GM23338 (cell line): Measurements from ENCODE around the gene ENDOV. TPM values are rescaled to one million over a fixed set of nuclear protein-coding genes. Genes with fewer than 3 reads are reported as not detected.

Experiments used
- ATAC-seq: fragments of 200-7000 bp; cut with Tn5 transposase; 3 replicates; pipeline ENCODE4 v1.9.1; 2020
- DNase-seq: peaks from one replicate; pipeline ENCODE4 v3.0.0-alpha.2; 2015; ENCODE audit warnings: low spot score
- H2AFZ ChIP-seq: fragments of 200-600 bp; sonication (generic); 2 replicates; pipeline ENCODE4 v1.8.0; 2016; ENCODE audit warnings: antibody characterized with exemption, mild to moderate bottlenecking, moderate library complexity
- H3F3A ChIP-seq: fragments of 200-600 bp; sonication (generic); replicated peaks from 2 replicates; pipeline ENCODE4 v1.8.0; 2017; ENCODE audit warnings: antibody characterized with exemption, mixed run types, low read depth
- H3K27ac ChIP-seq: fragments of 200-600 bp; sonication (generic); 2 replicates; pipeline ENCODE4 v1.6.1; 2016; ENCODE audit warnings: low read depth
- H3K27me3 ChIP-seq: fragments of 200-600 bp; sonication (generic); 2 replicates; pipeline ENCODE4 v1.8.0; 2016; ENCODE audit warnings: mild to moderate bottlenecking, mixed run types, moderate library complexity; ENCODE audit not compliant: insufficient read depth
- H3K36me3 ChIP-seq: fragments of 200-600 bp; sonication (generic); 2 replicates; pipeline ENCODE4 v1.8.0; 2016; ENCODE audit warnings: mild to moderate bottlenecking; ENCODE audit not compliant: insufficient read depth
- H3K4me1 ChIP-seq: fragments of 200-600 bp; sonication (generic); 2 replicates; pipeline ENCODE4 v1.8.0; 2016; ENCODE audit warnings: mild to moderate bottlenecking, moderate library complexity; ENCODE audit not compliant: insufficient read depth
- H3K4me2 ChIP-seq: fragments of 200-600 bp; sonication (generic); 2 replicates; pipeline ENCODE4 v1.7.1; 2017; ENCODE audit warnings: mixed run types
- H3K4me3 ChIP-seq: fragments of 200-600 bp; sonication (generic); 2 replicates; pipeline ENCODE4 v1.6.1; 2016; ENCODE audit warnings: mixed run types
- H3K79me2 ChIP-seq: fragments of 200-600 bp; sonication (generic); replicated peaks from 2 replicates; pipeline ENCODE4 v1.8.0; 2017; ENCODE audit warnings: mild to moderate bottlenecking; ENCODE audit not compliant: insufficient read depth
- H3K9me2 ChIP-seq: fragments of 200-600 bp; sonication (generic); 2 replicates; pipeline ENCODE4 v1.8.0; 2017; ENCODE audit not compliant: insufficient read depth
- H4K20me1 ChIP-seq: fragments of 200-600 bp; sonication (generic); replicated peaks from 2 replicates; pipeline ENCODE4 v1.8.0; 2017; ENCODE audit warnings: mild to moderate bottlenecking; ENCODE audit not compliant: insufficient read depth
- H3K27ac Mint-ChIP-seq: 2 replicates; pipeline ENCODE4 v1.8.0; 2020; ENCODE audit warnings: inconsistent platforms, mild to moderate bottlenecking, moderate library complexity, mixed read lengths
- H3K27me3 Mint-ChIP-seq: 3 replicates; pipeline ENCODE4 v1.8.0; 2022; ENCODE audit warnings: low read depth, mild to moderate bottlenecking, moderate library complexity, mixed read lengths, inconsistent platforms; ENCODE audit not compliant: insufficient read depth, poor library complexity
- H3K36me3 Mint-ChIP-seq: 3 replicates; pipeline ENCODE4 v1.8.0; 2021; ENCODE audit warnings: low read depth, mild to moderate bottlenecking, inconsistent platforms, moderate library complexity, mixed read lengths
- H3K4me1 Mint-ChIP-seq: 3 replicates; pipeline ENCODE4 v1.8.0; 2020; ENCODE audit warnings: mild to moderate bottlenecking, inconsistent platforms, mixed read lengths
- H3K4me3 Mint-ChIP-seq: 3 replicates; pipeline ENCODE4 v1.8.0; 2021; ENCODE audit warnings: moderate library complexity, mild to moderate bottlenecking, inconsistent platforms, mixed read lengths
- H3K9me3 Mint-ChIP-seq: 3 replicates; pipeline ENCODE4 v1.8.0; 2020; ENCODE audit warnings: moderate library complexity, mild to moderate bottlenecking, inconsistent platforms, mixed read lengths
- CREB1 ChIP-seq: fragments of 250-450 bp; sonication (Bioruptor Pico); IDR thresholded peaks from 2 replicates; pipeline ENCODE4 v1.5.0; 2020; ENCODE audit warnings: low read depth, mild to moderate bottlenecking, moderate library complexity
- CTCF ChIP-seq, 2 experiments: fragments of 200-600 bp in 1 of 2; sonication (generic) in 1 of 2; conservative IDR thresholded peaks; 2 replicates each; pipeline versions ENCODE4 v1.5.1 to v1.6.1; 2016 to 2017; ENCODE audit warnings: antibody characterized with exemption in 2 of 2, low read depth in 2 of 2, mild to moderate bottlenecking in 2 of 2, moderate library complexity in 1 of 2
- ETS1 ChIP-seq: IDR thresholded peaks from 2 replicates; pipeline ENCODE4 v1.6.1; 2016; ENCODE audit warnings: antibody characterized with exemption
- EZH2 ChIP-seq: fragments of 200-600 bp; sonication (generic); IDR thresholded peaks from one replicate; pipeline ENCODE4 v1.8.0; 2017; ENCODE audit warnings: antibody characterized with exemption, mild to moderate bottlenecking, low read depth; ENCODE audit not compliant: unreplicated experiment
- EZH2phosphoT487 ChIP-seq: fragments of 200-600 bp; sonication (generic); IDR thresholded peaks from one replicate; pipeline ENCODE4 v1.8.1; 2018; ENCODE audit warnings: antibody characterized with exemption; ENCODE audit not compliant: unreplicated experiment
- JUNB ChIP-seq: IDR thresholded peaks from one replicate; pipeline ENCODE4 v1.6.1; 2016; ENCODE audit warnings: antibody characterized with exemption; ENCODE audit not compliant: unreplicated experiment
- NANOG ChIP-seq: IDR thresholded peaks from 2 replicates; pipeline ENCODE4 v1.6.1; 2016; ENCODE audit warnings: antibody characterized with exemption, borderline replicate concordance
- POLR2AphosphoS5 ChIP-seq: IDR thresholded peaks from 2 replicates; pipeline ENCODE4 v1.6.1; 2016; ENCODE audit warnings: antibody characterized with exemption, low read depth
- REST ChIP-seq: IDR thresholded peaks from one replicate; pipeline ENCODE4 v1.6.1; 2018; ENCODE audit warnings: antibody characterized with exemption; ENCODE audit not compliant: unreplicated experiment
- STAT1 ChIP-seq: IDR thresholded peaks from one replicate; pipeline ENCODE4 v1.6.1; 2016; ENCODE audit warnings: antibody characterized with exemption; ENCODE audit not compliant: unreplicated experiment
- ZNF114 ChIP-seq: fragments of 250-450 bp; sonication (Bioruptor Pico); IDR thresholded peaks from 2 replicates; pipeline ENCODE4 v1.5.0; 2020; ENCODE audit warnings: mild to moderate bottlenecking, moderate library complexity
- ZNF331 ChIP-seq: fragments of 250-450 bp; sonication (Bioruptor Pico); IDR thresholded peaks from 2 replicates; pipeline ENCODE4 v1.5.0; 2020; ENCODE audit warnings: low read depth, mild to moderate bottlenecking, moderate library complexity
- ZNF462 ChIP-seq: fragments of 250-450 bp; sonication (Bioruptor Pico); IDR thresholded peaks from 2 replicates; pipeline ENCODE4 v1.5.0; 2020; ENCODE audit warnings: mild to moderate bottlenecking, moderate library complexity
- polyA plus RNA-seq: library from polyadenylated mRNA; unstranded; fragments of >200 nt; fragmentation: Nextera tagmentation; extraction: Ambion mirVana; gene quantifications from 2 replicates; pipeline ENCODE4 v1.2.1, GENCODE V29; 2016
- total RNA-seq: library from RNA; depleted of rRNA; stranded (reverse); fragments of >200 nt; shearing (Covaris generic); gene quantifications from 2 replicates; pipeline ENCODE4 v1.2.3, GENCODE V29; 2014

The ENDOV gene
- total and polyA plus RNA-seq, 2 experiments from 2014 or later, result 11.5 to 16.1 TPM

GRCh38 chr17:80432350-80432955 lies 17.5 kb downstream of the ENDOV start:
- no peaks in the 10 kb centered on the region; the same call in 1 of the 2 replicates for H4K20me1 ChIP-seq
- no peak overlapping the region for H2AFZ ChIP-seq
- ATAC-seq (no peak), DNase-seq (no peak)
- peaks cover 11% of the 10 kb centered on the region for H3K27me3 Mint-ChIP-seq
- H3K27ac Mint-ChIP-seq, result no peak overlapping the region
- no peaks in the 10 kb centered on the region for H3K36me3 Mint-ChIP-seq
- no peaks in the 10 kb centered on the region for H3K36me3 ChIP-seq
- H3K9me2 ChIP-seq, result no peaks in the 10 kb centered on the region
- TF ChIP-seq REST (no peak), POLR2AphosphoS5 (no peak), CREB1 (no peak), EZH2 (no peak), ZNF331 (CRISPR knock-in tag) (no peak), EZH2phosphoT487 (no peak), ETS1 (no peak), JUNB (no peak), CTCF (conservative IDR thresholded peaks at IDR 0.05; ENCODE audit: low read depth in 2 of 2) (no peak), ZNF114 (CRISPR knock-in tag) (no peak), STAT1 (no peak), ZNF462 (CRISPR knock-in tag) (no peak), NANOG (no peak)
- H3F3A ChIP-seq, result no peaks in the 10 kb centered on the region
- H3K9me3 Mint-ChIP-seq, result peaks cover 2% of the 10 kb centered on the region; the same call in 1 of the 3 replicates
- H3K4me3 ChIP-seq, result no peak overlapping the region
- H3K4me2 ChIP-seq, result no peak overlapping the region
- H3K27me3 ChIP-seq, result no peaks in the 10 kb centered on the region
- no peaks in the 10 kb centered on the region for H3K4me1 Mint-ChIP-seq
- H3K4me1 ChIP-seq, result no peaks in the 10 kb centered on the region
- H3K4me3 Mint-ChIP-seq, result no peak overlapping the region
- no peaks in the 10 kb centered on the region for H3K79me2 ChIP-seq
- H3K27ac ChIP-seq, result no peak overlapping the region
